Upper lobe of left lung (tissue), 4 donors: ENCODE data around the gene ACAN.

ENCODE experiments used
- CTCF ChIP-seq, 6 experiments: fragments of 450-650 bp in 4 of 6; fragments of 200-600 bp in 2 of 6; sonication (generic) in 2 of 6; IDR thresholded peaks; one replicate each; pipeline ENCODE4 v1.5.1; 2016 to 2019; ENCODE audit warnings: antibody characterized with exemption in 6 of 6
- EP300 ChIP-seq, 4 donors: sonication (generic); formaldehyde crosslinking; IDR thresholded peaks; one replicate each; pipeline ENCODE4 v1.5.1; 2017; ENCODE audit warnings: antibody characterized with exemption in 4 of 4, control low read depth in 2 of 4
- POLR2A ChIP-seq, 4 donors: fragments of 450-650 bp; IDR thresholded peaks; one replicate each; pipeline ENCODE4 v1.5.1; 2016 to 2017; ENCODE audit warnings: antibody characterized with exemption in 4 of 4, mild to moderate bottlenecking in 2 of 4
- POLR2AphosphoS5 ChIP-seq, 2 donors: sonication (generic); formaldehyde crosslinking; IDR thresholded peaks; one replicate each; pipeline ENCODE4 v1.5.1; 2017; ENCODE audit warnings: antibody characterized with exemption in 2 of 2

- TF ChIP-seq CTCF (IDR thresholded peaks at IDR 0.05): peak in 5 of 6 experiments; percentile 15 to 50 (median 41)
- no peak for TF ChIP-seq POLR2A (IDR thresholded peaks at IDR 0.05)
- TF ChIP-seq EP300 (IDR thresholded peaks at IDR 0.05): no peak
- no peak for TF ChIP-seq POLR2AphosphoS5 (IDR thresholded peaks at IDR 0.05)
Measured at GRCh38 chr15:88878720-88879184, 75.5 kb downstream of the ACAN start.
